ENCODE results near the gene LIPC. TPM values are rescaled to one million over a fixed set of nuclear protein-coding genes. Genes with fewer than 3 reads are reported as not detected.

Gene LIPC
- total RNA-seq, 4 donors from 2014 or later: 0.81 to 4.6 (median 1.8) TPM

- Histone ChIP-seq H3K36me3 (no peaks in the 10 kb centered on the region), H3K4me1 (peaks cover 34 to 59% of the 10 kb centered on the region in 2 donors), H3K4me3 (replicated peaks in 1 of 3) (no peak overlapping the region), H3K27ac (no peak overlapping the region), H3K27me3 (no peaks in the 10 kb centered on the region), H3K9me3 (no peaks in the 10 kb centered on the region)
- no peak for DNase-seq
- no peak for TF ChIP-seq POLR2A (IDR thresholded peaks at IDR 0.05)
- TF ChIP-seq CTCF (IDR thresholded peaks at IDR 0.05): no peak
- intact Hi-C loops (cut with DNase I): no loop called here
- 77 to 78% methylated on average over 6 of the region's 6 CpGs for WGBS, 2 donors
Measured at GRCh38 chr15:58463815-58464650, 32.2 kb downstream of the LIPC start.

- no peak for TF ChIP-seq POLR2A (IDR thresholded peaks at IDR 0.05)
- no peak for TF ChIP-seq CTCF (IDR thresholded peaks at IDR 0.05)
- no peak overlapping the region for H3K4me3 ChIP-seq (replicated peaks in 1 of 3)
- no peaks in the 10 kb centered on the region for H3K27me3 ChIP-seq
- no peaks in the 10 kb centered on the region for H3K9me3 ChIP-seq
- no peaks in the 10 kb centered on the region for H3K36me3 ChIP-seq
- intact Hi-C loops (cut with DNase I): no loop called here
- H3K4me1 ChIP-seq: peaks cover 43 to 63% of the 10 kb centered on the region in 2 donors
- no peak for DNase-seq
- peak overlapping the region in 2 of 3 donors; percentile 24 to 77 for H3K27ac ChIP-seq
Measured at GRCh38 chr15:58465070-58465469, 33.3 kb downstream of the LIPC start.

- Histone ChIP-seq H3K4me1 (peaks cover 43 to 54% of the 10 kb centered on the region in 2 donors), H3K9me3 (no peaks in the 10 kb centered on the region), H3K27ac (peak overlapping the region; percentile 69 to 84 (median 77)), H3K36me3 (no peaks in the 10 kb centered on the region), H3K4me3 (replicated peaks in 1 of 3) (no peak overlapping the region), H3K27me3 (no peaks in the 10 kb centered on the region)
- intact Hi-C loops (cut with DNase I): no loop called here
- no peak for TF ChIP-seq POLR2A (IDR thresholded peaks at IDR 0.05)
- no peak for TF ChIP-seq CTCF (IDR thresholded peaks at IDR 0.05)
- DNase-seq: no peak
- 91 to 96% methylated on average over 7 of the region's 7 CpGs for WGBS, 2 donors
Measured at GRCh38 chr15:58465866-58466517, 34.2 kb downstream of the LIPC start.

- no peaks in the 10 kb centered on the region for H3K9me3 ChIP-seq
- H3K27ac ChIP-seq: peak overlapping the region; percentile 69 to 84 (median 77)
- intact Hi-C loops (cut with DNase I): no loop called here
- WGBS, 2 donors: 82 to 85% methylated on average over 2 of the region's 2 CpGs
- no peak for DNase-seq
- H3K36me3 ChIP-seq: no peaks in the 10 kb centered on the region
- no peaks in the 10 kb centered on the region for H3K27me3 ChIP-seq
- TF ChIP-seq POLR2A (IDR thresholded peaks at IDR 0.05) (no peak), CTCF (IDR thresholded peaks at IDR 0.05) (no peak)
- H3K4me1 ChIP-seq: peaks cover 43 to 54% of the 10 kb centered on the region in 2 donors
- no peak overlapping the region for H3K4me3 ChIP-seq (replicated peaks in 1 of 3)
Measured at GRCh38 chr15:58466566-58466965, 34.8 kb downstream of the LIPC start.

All from thyroid gland (tissue), 4 donors.